ENCODE data around the gene RPL31. TPM values are rescaled to one million over a fixed set of nuclear protein-coding genes. Genes with fewer than 3 reads are reported as not detected.

RPL31 gene
- total and polyA plus RNA-seq, 4 donors, result 1,020 to 6,954 (median 2,548) TPM

DNA sequence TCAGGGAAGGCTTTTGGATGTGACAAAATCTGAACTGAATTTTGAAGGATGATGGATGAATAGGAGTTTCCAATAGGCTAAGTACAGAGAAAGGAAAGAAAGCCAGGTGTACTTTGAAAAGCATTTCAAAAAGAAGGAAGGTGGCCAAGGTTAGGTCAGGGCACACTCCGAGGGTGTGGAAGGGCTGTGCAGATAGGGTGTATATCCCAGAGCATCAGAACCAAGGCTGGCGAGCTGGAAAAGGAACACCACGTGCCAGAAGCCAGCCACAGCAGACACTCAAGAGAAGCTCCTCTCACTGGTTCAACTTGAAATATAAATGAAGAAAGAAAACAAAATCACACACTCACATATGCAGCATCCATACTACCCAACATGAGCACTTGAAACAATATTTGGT lies 51.0 kb downstream of the RPL31 start:
- ATAC-seq (ENCODE audit: insufficient read depth, low FRiP score) (no peak), DNase-seq (no peak)
- Histone ChIP-seq H3K4me1 (ENCODE audit: control insufficient read depth in 5 of 5, insufficient read depth in 5 of 5, low read length in 5 of 5) (no peaks in the 10 kb centered on the region), H3K4me3 (no peak overlapping the region), H3K27ac (ENCODE audit: low read depth in 1 of 2, low read length in 1 of 2) (no peak overlapping the region), H3K36me3 (ENCODE audit: control insufficient read depth in 4 of 4, insufficient read depth in 4 of 4, low read length in 4 of 4) (peaks cover 0 to 19% (median 8%) of the 10 kb centered on the region in 4 donors), H3K27me3 (ENCODE audit: control insufficient read depth in 3 of 3, insufficient read depth in 3 of 3, low read length in 2 of 3) (no peaks in the 10 kb centered on the region), H3K9me3 (ENCODE audit: control insufficient read depth in 4 of 4, insufficient read depth in 3 of 4, low read length in 3 of 4) (no peaks in the 10 kb centered on the region), H3K9ac (ENCODE audit: insufficient read depth in 1 of 2, low read length in 2 of 2) (no peak overlapping the region)
- TF ChIP-seq, protein P1, sequence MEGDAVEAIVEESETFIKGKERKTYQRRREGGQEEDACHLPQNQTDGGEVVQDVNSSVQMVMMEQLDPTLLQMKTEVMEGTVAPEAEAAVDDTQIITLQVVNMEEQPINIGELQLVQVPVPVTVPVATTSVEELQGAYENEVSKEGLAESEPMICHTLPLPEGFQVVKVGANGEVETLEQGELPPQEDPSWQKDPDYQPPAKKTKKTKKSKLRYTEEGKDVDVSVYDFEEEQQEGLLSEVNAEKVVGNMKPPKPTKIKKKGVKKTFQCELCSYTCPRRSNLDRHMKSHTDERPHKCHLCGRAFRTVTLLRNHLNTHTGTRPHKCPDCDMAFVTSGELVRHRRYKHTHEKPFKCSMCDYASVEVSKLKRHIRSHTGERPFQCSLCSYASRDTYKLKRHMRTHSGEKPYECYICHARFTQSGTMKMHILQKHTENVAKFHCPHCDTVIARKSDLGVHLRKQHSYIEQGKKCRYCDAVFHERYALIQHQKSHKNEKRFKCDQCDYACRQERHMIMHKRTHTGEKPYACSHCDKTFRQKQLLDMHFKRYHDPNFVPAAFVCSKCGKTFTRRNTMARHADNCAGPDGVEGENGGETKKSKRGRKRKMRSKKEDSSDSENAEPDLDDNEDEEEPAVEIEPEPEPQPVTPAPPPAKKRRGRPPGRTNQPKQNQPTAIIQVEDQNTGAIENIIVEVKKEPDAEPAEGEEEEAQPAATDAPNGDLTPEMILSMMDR (IDR thresholded peaks at IDR 0.05; ENCODE audit: control extremely low read depth, extremely low read depth), result no peak
- WGBS, 2 donors, result 93% methylated on average over 3 of the region's 3 CpGs

Other genes starting within 250 kb of the RPL31 start
- gene NPAS2, start 182.2 kb upstream of the RPL31 start, total RNA-seq, result 10 to 100 TPM in 1 of 2 donors, 1 to 10 TPM in 1; 5.9 to 17.1 TPM
- gene NPAS2, start 182.2 kb upstream of the RPL31 start, polyA plus RNA-seq, result 10 to 100 TPM; 10.3 to 10.6 TPM
- gene TBC1D8, start 149.1 kb downstream of the RPL31 start, total RNA-seq, result 10 to 100 TPM; 35.4 to 40.7 TPM
- 10 to 100 TPM; 15.8 to 24.1 TPM for gene TBC1D8, start 149.1 kb downstream of the RPL31 start, polyA plus RNA-seq

Measured in lung (tissue), 12 donors.